HG02759 (cell line): ENCODE data around the gene XRCC5.
A peak's percentile ranks its signal among the peaks of the same experiment; 100 is the strongest.

ENCODE experiments used
- ATAC-seq: cut with Tn5 transposase; IDR thresholded peaks from one replicate; pipeline ENCODE4 v1.9.1; 2021; ENCODE audit warnings: mild to moderate bottlenecking, moderate library complexity; ENCODE audit not compliant: unreplicated experiment

XRCC5 gene

DNA sequence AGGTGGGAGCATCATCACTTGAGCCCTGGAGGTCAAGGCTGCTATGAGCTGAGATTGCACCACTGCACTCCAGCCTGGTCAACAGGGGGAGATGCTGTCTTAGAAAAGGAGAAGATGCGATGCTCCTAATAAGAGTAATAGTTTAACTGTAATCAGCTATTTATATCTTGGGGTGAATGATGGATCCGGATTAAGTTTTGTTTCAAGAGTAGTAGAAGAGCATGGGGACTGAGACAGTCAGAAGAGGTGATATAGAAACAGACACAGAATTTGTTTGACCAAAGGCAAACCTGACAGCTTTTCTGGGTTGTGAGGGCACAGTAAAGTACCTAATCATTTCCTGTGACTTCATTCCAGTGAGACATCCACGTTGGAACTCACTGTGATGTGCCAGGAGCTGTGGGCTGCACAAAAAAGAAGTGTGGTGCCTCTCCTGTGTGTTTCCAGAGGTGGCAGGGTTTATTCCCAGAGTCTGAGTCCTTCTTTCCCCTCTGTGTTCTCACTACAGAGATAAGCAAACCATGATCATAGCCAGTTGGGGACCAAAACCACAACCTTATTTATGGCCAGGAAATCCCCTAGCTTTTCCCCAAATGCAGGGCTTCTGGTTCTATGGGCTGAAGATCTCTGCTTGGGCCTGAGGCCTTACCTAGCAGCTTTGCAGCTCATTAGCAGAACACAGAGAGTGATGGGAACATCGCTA, 113.7 kb downstream of the XRCC5 start:
- ATAC-seq: peak; percentile 82

DNA sequence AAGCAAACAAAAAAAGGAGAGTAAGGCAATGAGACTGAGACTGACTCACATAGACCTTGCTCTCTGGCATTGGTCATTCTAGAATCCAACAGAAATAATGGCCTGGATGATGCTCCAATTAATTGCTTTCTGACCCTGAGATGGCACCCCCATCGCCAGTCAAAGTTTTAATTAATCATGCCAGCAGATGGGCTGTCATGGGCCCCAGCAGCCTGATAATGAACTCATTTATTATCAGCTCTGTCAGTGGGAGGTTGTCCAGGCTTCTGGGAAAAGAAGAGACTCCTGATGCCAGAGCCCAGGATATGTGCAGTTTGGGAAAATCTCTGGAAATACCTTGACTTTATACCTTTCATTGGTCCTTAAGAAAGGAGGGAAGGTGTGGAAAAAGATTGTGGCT, 115.2 kb downstream of the XRCC5 start:
- no peak for ATAC-seq

DNA sequence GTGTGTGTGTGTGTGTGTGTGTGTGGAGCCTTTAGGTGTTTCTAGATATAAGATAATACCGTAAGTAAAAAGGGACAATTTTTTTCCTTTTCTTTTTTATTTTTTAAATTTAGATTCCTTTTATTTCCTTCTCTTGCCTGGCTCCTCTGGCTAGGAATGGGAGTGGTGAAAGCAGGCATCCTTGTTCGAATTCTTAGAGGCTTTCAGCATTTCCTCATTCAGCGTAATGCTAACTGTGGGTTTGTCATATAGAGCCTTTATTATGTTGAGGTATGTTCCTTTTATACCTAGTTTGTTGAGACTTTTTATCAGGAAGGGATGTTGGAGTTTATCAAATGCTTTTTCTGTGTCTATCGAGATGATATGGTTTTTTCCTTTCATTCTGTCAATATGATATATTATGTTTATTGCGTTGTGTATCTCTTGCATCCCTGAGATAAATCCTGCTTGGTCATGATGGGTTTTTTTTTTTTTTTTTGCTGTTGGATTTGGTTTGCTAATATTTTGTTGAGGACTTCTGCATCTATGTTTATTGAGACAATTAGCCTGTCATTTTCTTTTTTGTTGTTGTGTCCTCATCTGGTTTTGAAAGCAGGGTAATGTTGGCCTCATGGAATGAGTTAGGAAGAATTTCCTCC, 120.2 kb downstream of the XRCC5 start:
- ATAC-seq: no peak

DNA sequence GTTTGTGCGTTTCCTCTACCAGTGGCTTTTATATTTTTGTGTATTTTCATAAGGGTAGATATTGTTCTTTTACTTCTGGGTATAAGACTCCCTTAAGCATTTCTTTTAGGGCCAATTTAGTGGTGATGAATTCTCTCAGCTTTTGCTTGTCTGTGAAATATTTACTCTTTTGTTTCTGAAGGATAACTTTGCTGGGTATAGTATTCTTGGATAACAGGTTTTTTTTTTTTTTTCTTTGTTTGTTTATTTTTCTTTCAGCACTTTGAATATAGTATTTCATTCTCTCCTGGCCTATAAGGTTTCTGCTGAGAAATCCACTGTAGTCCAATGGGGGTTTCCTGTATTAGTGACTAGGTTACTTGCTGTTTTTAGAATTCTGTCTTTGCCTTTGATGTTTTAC, 122.7 kb downstream of the XRCC5 start:
- no peak for ATAC-seq

DNA sequence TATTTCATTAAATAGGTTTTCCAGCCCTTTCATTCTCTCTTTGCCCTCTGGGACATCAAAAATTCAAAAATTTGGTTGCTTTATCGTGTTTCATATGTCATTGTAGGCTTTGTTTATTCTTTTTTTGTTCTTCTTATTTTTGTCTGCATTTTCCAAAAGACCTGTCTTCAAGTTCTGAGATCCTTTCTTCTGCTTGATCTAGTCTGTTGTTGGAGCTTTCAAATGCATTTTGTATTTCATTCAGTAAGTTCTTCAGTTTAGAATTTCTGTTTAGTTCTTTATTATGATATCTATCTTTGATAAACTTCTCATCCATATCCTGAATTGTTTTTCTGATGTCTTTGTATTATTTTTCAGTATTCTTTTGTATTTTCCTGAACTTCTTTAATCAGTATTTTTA, 123.6 kb downstream of the XRCC5 start:
- ATAC-seq: no peak

DNA sequence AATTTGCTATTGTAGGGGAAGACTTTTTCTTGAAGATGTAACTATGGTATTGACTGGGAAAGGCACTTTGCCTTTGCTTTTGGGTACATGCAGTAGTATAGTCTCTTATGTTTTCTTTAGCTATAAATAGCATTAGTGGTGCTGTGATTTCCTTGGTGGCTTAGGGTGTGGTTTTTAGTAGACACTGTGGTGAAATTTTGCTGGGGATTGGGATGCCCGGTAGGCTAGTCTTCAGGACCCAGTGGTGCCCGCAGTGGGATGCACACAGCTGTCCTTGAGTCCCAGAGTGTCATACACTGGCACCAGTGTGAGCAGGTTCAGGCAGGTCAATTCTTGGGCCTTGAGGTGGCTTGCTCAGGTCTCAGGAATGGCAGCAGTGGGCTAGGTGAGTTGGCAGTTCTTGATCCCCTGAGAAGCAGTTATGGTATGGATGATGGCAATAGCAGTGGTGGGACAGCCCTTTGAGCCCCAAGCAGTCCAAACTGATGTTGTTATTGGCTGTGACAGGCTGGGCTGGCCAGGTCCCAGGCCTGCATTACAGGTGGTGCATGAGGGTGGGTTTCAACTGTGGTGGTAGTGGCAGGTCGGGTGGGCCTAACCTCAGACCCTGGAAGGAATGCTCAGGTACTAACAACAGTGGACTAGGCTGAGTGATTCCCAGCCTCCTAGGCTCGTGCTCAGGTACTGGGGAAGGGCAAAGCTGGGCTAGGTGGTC, 124.3 kb downstream of the XRCC5 start:
- ATAC-seq: no peak

DNA sequence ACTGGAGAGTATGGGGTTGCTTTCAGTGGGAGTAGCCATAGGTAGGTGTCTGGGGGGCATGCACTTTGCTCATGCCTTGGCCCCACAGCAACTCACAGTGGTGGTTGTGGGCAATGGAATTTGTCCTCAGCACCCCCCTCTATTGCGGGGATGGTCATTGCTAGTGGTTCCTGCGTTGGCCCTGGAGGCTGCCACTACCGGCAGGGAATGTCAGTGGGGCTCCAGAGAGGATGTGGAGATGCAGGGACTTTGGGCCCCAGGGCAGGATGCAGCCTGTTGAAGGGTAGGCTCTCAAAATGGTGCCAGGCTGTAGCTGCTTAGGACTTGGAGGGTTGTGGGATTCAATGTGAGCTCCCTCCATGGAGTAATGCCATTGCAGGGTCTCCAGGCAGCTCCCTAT, 125.0 kb downstream of the XRCC5 start:
- ATAC-seq: no peak

DNA sequence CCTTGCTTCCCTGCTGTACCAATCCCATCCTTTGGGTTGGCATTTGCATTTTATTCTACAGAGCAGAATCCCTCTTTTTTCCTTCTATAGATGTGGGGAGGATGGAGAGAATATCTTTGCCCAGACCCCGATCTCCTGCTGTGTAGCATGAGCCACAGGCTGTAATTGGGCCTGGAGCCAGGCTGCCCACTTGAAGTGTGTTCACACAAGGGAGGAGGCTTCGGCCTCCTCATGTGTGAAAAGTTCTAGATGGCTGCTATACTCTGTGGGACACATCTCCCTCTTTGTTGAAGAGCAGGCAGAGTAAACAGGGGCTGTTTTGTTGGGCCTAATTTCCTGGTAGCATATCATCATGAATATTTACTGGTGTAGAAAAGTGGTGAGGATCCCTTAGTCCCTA, 126.3 kb downstream of the XRCC5 start:
- no peak for ATAC-seq

DNA sequence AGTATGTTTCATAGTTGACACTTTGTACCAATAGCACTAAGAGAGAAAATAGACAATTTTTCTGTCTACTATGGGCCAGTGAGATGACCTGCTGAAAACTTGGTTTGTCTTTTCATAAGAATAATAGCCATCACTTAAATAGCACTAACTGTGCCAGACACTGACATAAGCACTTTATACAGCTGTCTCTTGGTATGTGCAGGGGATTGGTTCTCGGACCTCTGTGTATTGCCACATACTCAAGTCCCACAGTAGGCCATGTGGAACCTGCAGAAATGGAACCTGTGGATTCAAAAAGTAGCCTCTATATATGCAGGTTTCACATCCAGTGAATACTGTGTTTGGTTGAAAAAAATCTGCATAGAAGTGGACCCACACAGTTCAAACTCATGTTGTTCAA, 126.7 kb downstream of the XRCC5 start:
- no peak for ATAC-seq

DNA sequence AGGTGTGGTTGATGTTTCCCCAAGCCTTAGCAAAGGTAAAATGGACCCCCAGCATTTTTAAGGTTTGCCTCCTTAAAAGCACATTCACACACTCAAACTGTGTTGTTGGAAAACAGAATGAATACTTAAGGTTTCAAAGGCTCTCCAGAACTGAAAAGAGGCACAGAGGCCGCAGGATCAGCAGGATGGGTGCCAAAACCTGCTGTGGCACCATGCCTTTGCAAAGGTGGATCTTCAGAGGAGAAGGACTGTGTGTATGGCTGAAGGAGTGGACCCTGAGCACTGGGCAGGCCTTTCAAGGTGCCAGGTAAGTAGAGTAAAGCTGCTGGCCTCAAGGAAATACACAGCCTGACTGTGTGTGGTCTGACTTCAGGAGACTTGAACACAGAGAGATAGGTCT, 127.3 kb downstream of the XRCC5 start:
- ATAC-seq: no peak

DNA sequence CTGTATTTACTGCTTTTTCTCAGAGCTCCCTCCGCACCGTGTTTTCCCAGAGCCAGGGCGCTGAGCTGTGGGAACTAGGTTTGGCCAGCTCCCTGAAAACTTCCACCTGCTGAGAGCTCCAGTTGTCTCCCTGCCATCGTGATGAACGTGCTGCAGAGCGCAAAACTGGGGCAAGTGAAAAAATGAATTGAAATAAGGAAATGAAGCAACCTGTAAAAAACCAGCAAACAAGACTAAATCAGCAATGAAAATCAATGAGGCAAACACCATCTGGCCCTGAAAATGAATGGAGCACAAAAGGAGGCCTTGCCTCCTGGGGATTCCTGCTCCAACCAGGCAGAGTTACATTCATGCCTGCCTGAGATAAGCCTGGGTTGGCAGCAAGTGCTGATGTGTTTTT, 133.2 kb downstream of the XRCC5 start:
- ATAC-seq: no peak

DNA sequence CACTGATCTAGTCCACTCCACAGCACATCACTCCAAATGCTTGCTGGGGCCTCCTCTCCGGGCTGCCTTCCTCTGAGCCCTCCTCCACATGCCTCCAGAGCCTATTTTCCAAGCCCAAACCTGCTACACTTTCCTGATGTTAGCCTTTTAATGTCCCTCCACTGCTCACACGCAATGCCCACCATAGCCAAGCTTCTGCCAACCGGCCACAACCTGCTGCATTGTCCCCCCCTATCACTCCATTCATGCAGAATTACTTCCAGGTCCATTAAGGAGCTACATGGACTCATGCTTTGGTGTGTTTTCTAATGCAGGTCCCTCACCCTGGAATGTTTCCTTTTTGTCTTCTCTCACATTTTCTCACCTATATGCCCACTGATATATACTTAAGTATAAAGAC, 133.9 kb downstream of the XRCC5 start:
- ATAC-seq: no peak

DNA sequence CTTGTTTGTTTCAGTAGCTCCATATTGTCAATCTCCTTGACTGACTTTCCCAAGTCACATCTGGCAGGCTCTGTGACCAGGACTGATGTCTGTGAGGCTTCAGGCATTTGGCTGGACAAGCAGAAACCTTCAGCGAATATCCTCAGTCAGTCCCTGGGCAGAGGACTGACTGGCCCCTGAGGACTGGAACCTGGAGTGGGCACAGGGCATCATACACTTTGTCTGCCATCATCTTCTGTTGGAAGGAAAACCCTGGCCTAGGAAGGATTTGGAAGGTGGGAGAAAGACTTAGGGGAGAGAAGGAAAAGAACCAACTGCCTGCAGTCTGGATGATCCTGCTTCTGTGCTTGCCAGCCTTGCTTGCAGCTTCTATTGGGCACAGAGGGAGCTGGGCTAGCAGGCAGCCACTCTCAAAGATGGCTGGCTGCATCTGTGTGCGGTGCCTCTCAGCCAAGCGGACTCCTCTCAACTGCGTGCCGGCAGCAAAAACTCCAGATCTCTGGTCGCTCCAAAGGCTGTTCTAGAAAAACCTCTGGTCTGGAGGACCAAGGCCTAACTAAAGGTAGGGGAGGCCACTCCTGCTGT, 136.3 kb downstream of the XRCC5 start:
- ATAC-seq: no peak

DNA sequence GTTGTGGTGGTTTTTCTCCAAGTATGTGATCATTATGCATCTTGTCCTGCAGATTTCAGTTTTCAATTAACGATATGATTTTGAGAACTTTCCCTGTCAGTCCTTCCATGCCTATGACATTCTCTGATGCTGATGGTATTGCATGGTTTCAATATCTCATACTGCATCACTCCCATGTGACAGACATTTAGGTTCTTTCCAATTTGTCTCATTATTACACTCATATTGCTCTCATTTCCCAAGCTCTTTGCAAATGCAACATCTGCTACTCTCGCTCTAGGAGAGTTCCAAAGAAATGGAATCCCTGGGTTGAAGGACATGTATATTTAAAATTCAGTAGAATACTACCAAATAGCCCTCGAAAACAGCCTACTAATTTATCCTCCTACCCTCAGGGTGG, 137.6 kb downstream of the XRCC5 start:
- no peak for ATAC-seq
